ENCODE measurements around the gene GMEB2. TPM values are rescaled to one million over a fixed set of nuclear protein-coding genes. Genes with fewer than 3 reads are reported as not detected.
A peak's percentile ranks its signal among the peaks of the same experiment; 100 is the strongest.
"Not testable (repeated sequence)": the region's sequence is repeated elsewhere in the genome, so short reads cannot be mapped to it uniquely, and the experiment has no call there.

Gene GMEB2
- total RNA-seq, 2 donors from 2014 or later: 18.4 to 27.9 TPM

- H3K27ac ChIP-seq: peak overlapping the region in 1 of 2 donors; percentile 53
- intact Hi-C loops (cut with DNase I): no loop called here
- DNase-seq (ENCODE audit: low spot score): no peak
- no peaks in the 10 kb centered on the region for H3K27me3 ChIP-seq (replicated peaks; ENCODE audit: insufficient read depth)
- 41% methylated on average over 15 of the region's 15 CpGs for whole genome bisulfite sequencing
- H3K9me3 ChIP-seq: no peaks in the 10 kb centered on the region
- no peaks in the 10 kb centered on the region for H3K36me3 ChIP-seq
- H3K4me1 ChIP-seq (replicated peaks): peaks cover 5% of the 10 kb centered on the region
- TF ChIP-seq POLR2A (IDR thresholded peaks at IDR 0.05) (no peak), POLR2AphosphoS5 (IDR thresholded peaks at IDR 0.05) (no peak)
- TF ChIP-seq, protein P1, sequence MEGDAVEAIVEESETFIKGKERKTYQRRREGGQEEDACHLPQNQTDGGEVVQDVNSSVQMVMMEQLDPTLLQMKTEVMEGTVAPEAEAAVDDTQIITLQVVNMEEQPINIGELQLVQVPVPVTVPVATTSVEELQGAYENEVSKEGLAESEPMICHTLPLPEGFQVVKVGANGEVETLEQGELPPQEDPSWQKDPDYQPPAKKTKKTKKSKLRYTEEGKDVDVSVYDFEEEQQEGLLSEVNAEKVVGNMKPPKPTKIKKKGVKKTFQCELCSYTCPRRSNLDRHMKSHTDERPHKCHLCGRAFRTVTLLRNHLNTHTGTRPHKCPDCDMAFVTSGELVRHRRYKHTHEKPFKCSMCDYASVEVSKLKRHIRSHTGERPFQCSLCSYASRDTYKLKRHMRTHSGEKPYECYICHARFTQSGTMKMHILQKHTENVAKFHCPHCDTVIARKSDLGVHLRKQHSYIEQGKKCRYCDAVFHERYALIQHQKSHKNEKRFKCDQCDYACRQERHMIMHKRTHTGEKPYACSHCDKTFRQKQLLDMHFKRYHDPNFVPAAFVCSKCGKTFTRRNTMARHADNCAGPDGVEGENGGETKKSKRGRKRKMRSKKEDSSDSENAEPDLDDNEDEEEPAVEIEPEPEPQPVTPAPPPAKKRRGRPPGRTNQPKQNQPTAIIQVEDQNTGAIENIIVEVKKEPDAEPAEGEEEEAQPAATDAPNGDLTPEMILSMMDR (IDR thresholded peaks at IDR 0.05): no peak
- peak overlapping the region; percentile 45 to 57 for H3K4me3 ChIP-seq
Measured at GRCh38 chr20:63653974-63654668, 27.2 kb upstream of the GMEB2 start.

DNA sequence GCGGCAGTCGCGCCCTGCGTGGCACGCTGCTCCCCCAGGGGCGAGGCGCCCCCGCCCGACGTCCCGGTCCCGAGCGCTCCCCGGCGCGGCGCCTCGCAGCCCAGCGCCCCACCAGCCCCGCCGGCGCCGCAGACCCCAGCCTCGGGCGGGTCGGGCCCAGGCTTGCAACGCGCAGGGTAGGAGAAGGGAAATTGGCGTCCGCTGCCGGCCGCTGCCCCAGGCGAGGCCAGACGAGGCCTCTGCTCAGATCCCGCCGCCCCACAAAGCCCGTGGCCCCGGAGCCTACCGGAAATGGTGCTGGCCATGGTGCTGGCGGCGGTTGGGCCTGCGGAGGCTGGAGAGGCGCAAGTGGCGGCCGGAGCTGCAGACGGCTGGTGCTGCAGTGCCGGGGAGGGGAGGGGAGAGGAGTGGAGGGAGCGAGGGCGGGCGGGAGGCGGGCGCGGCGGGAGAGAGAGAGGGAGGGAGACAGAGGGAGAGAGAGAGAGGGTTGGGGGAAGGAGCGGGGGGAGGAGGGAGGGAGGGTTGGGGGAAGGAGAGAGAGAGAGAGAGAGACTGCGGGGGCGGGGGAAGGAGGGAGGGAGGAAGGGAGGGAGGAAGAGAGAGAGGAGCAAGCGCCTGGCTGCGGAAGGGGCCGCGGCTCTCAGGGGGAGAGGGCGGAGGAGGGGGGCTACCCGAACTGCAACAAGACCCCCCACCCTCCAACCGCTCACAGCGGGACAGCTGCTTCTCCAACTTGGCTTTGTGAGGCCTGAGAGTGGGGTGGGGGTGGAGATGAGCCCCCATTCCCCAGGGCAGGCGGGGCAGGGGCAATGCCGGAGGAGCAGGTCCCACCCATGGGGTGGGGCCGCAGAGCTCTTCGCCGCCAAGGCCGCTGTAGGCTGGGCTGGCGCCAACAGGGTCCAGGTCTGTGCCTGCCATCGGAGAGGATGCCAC, 26.4 kb upstream of the GMEB2 start, which contains the start of gene STMN3:
Gene STMN3, minus strand, starts transcription at position 384 of the 933 bp plus-strand sequence. Its CDS starts 79 bp downstream, at position 305.
- intact Hi-C loops (cut with DNase I): no loop called here

DNA sequence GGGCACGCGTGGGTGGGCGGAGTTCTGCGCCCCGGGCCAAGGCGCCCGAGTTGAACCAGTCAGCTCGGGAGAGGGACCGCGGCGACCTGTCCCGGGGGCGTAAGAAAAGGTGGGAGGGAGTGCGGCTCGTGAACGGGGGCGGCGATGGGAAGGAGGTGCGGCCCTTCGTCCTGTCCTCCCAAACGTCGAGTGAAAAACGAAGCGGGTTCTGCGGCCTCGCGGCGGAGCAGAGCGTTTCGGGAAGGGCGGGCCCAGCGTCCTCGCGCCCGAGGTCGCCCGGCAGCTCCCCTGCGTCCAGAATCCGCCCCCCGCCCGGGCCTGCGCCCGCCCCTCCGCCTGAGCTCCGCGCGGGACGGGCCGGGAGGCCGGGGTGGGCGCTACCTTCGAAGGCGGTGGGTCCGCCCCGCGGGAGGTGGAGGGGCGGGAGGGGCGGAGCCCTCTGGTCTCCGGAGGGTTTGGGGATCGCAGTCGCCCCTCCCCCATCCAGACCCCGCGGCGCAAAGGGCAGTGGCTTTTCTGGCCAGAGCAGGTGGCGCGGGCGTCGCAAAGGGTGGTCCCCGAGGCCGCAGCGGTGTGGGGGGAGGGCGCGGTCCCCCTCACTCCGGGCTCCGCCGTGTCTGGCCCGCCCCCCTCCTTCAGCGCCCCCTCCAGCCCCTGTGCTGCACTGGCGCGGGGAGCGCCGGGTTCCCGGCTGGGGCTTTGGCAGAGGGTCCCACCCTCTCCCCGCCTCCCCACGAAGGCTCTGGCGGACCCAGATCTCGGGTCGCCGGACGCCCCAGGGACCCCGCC, 25.5 kb upstream of the GMEB2 start:
- Histone ChIP-seq H3K27me3 (replicated peaks; ENCODE audit: insufficient read depth) (no peaks in the 10 kb centered on the region), H3K4me3 (peak overlapping the region; percentile 45 to 57), H3K36me3 (no peaks in the 10 kb centered on the region), H3K27ac (no peak overlapping the region), H3K9me3 (no peaks in the 10 kb centered on the region), H3K4me1 (replicated peaks) (peaks cover 3% of the 10 kb centered on the region)
- intact Hi-C loops (cut with DNase I): no loop called here
- DNase-seq (ENCODE audit: low spot score): no peak
- TF ChIP-seq POLR2A (IDR thresholded peaks at IDR 0.05): no peak
- TF ChIP-seq, protein P1 (IDR thresholded peaks at IDR 0.05): no peak
- TF ChIP-seq POLR2AphosphoS5 (IDR thresholded peaks at IDR 0.05): no peak
- WGBS: under 1% methylated on average over 55 of the region's 91 CpGs

More for the DNA sequence above, 26.4 kb upstream of the GMEB2 start, which contains the start of gene STMN3:
- WGBS: 1% methylated on average over 37 of the region's 73 CpGs
- TF ChIP-seq, protein P1 (IDR thresholded peaks at IDR 0.05): no peak
- peak; percentile 51 for TF ChIP-seq POLR2AphosphoS5 (IDR thresholded peaks at IDR 0.05)
- peak within 1 kb of the TSS; percentile 45 to 57 for H3K4me3 ChIP-seq
- H3K36me3 ChIP-seq: no peaks in the 10 kb centered on the region
- no peaks in the 10 kb centered on the region for H3K27me3 ChIP-seq (replicated peaks; ENCODE audit: insufficient read depth)
- peak within 1 kb of the TSS; percentile 9 to 53 for H3K27ac ChIP-seq
- peaks cover 3% of the 10 kb centered on the region for H3K4me1 ChIP-seq (replicated peaks)
- DNase-seq (ENCODE audit: low spot score): peak; percentile 80
- H3K9me3 ChIP-seq: no peaks in the 10 kb centered on the region

- Histone ChIP-seq H3K9me3 (no peaks in the 10 kb centered on the region), H3K4me3 (peak overlapping the region; percentile 45 to 57), H3K36me3 (no peaks in the 10 kb centered on the region), H3K27ac (no peak overlapping the region), H3K27me3 (replicated peaks; ENCODE audit: insufficient read depth) (no peaks in the 10 kb centered on the region), H3K4me1 (replicated peaks) (peaks cover 3% of the 10 kb centered on the region)
- no peak for DNase-seq (ENCODE audit: low spot score)
- 17% methylated on average over 11 of the region's 11 CpGs for WGBS
- no peak for TF ChIP-seq POLR2AphosphoS5 (IDR thresholded peaks at IDR 0.05)
- TF ChIP-seq, protein P1 (IDR thresholded peaks at IDR 0.05): no peak
- TF ChIP-seq POLR2A (IDR thresholded peaks at IDR 0.05): no peak
- intact Hi-C loops (cut with DNase I): no loop called here
Measured at GRCh38 chr20:63651942-63652191, 25.0 kb upstream of the GMEB2 start.

- H3K4me3 ChIP-seq; intact Hi-C loops (cut with DNase I): not testable (repeated sequence)
- WGBS: 88% methylated on average over 8 of the region's 25 CpGs
Measured at GRCh38 chr20:63650486-63650885, 23.6 kb upstream of the GMEB2 start.

More at GRCh38 chr20:63650486-63650885, 23.6 kb upstream of the GMEB2 start:
- not testable (repeated sequence) for H3K4me1 ChIP-seq (replicated peaks); H3K27me3 ChIP-seq (replicated peaks; ENCODE audit: insufficient read depth); H3K27ac ChIP-seq; DNase-seq (ENCODE audit: low spot score); H3K9me3 ChIP-seq; H3K36me3 ChIP-seq
